H1 (cell line): Measurements from ENCODE around the gene ATXN7.

Experiments used
- BRCA1 ChIP-seq: IDR thresholded peaks from 2 replicates; pipeline ENCODE4 v1.6.1; 2012; ENCODE audit warnings: low read depth, low read length, improper control_type of control experiment
- CBX5 ChIP-seq: fragments of 300-800, 300-1000 bp; sonication (generic); IDR thresholded peaks from 2 replicates; pipeline ENCODE4 v1.7.1; 2016; ENCODE audit warnings: antibody characterized with exemption, low read length, low read depth
- CEBPB ChIP-seq: IDR thresholded peaks from 2 replicates; pipeline ENCODE4 v1.6.1; 2012; ENCODE audit warnings: low read depth, low read length
- CTCF ChIP-seq, 3 experiments: IDR thresholded peaks; 1 replicate in 2 of 3; 2 replicates in 1 of 3; pipeline versions ENCODE4 v1.5.1 to v1.6.1; 2011; ENCODE audit warnings: low read length in 3 of 3, mild to moderate bottlenecking in 3 of 3, inconsistent platforms in 2 of 3, low read depth in 1 of 3, moderate library complexity in 1 of 3; ENCODE audit not compliant: insufficient read depth in 1 of 3; ENCODE audit errors: control extremely low read depth in 1 of 3
- EP300 ChIP-seq, 2 experiments: IDR thresholded peaks; 1 replicate in 1 of 2; 2 replicates in 1 of 2; pipeline ENCODE4 v1.6.1; 2011 to 2012; ENCODE audit warnings: low read depth in 2 of 2, low read length in 2 of 2, mild to moderate bottlenecking in 2 of 2, borderline replicate concordance in 1 of 2, inconsistent platforms in 1 of 2, moderate library complexity in 1 of 2
- EZH2 ChIP-seq: fragments of 200-600 bp; sonication (generic); IDR thresholded peaks from 2 replicates; pipeline ENCODE4 v1.7.1; 2012; ENCODE audit warnings: low read depth, mild to moderate bottlenecking, moderate library complexity, low read length, inconsistent platforms; ENCODE audit not compliant: severe bottlenecking
- POLR2A ChIP-seq, 2 experiments: IDR thresholded peaks; 1 replicate in 1 of 2; 2 replicates in 1 of 2; pipeline ENCODE4 v1.6.1; 2011; ENCODE audit warnings: low read depth in 2 of 2, low read length in 2 of 2, mild to moderate bottlenecking in 2 of 2; ENCODE audit errors: control extremely low read depth in 1 of 2
- RAD21 ChIP-seq, 2 experiments: IDR thresholded peaks in 1 of 2; conservative IDR thresholded peaks in 1 of 2; 2 replicates each; pipeline ENCODE4 v1.6.1; 2011; ENCODE audit warnings: low read depth in 2 of 2, low read length in 2 of 2, improper control_type of control experiment in 1 of 2, inconsistent platforms in 1 of 2, mild to moderate bottlenecking in 1 of 2, moderate library complexity in 1 of 2
- SIN3A ChIP-seq, 2 experiments: IDR thresholded peaks in 1 of 2; conservative IDR thresholded peaks in 1 of 2; 2 replicates each; pipeline ENCODE4 v1.6.1; 2011 to 2012; ENCODE audit warnings: low read length in 2 of 2, improper control_type of control experiment in 1 of 2, low read depth in 1 of 2, mild to moderate bottlenecking in 1 of 2
- SP2 ChIP-seq: IDR thresholded peaks from 2 replicates; pipeline ENCODE4 v1.6.1; 2012; ENCODE audit warnings: mild to moderate bottlenecking, low read length, inconsistent platforms
- TCF12 ChIP-seq: IDR thresholded peaks from 2 replicates; pipeline ENCODE4 v1.6.1; 2011; ENCODE audit warnings: low read depth, mild to moderate bottlenecking, low read length
- YY1 ChIP-seq: IDR thresholded peaks from 2 replicates; pipeline ENCODE4 v1.6.1; 2011; ENCODE audit warnings: low read depth, mild to moderate bottlenecking, low read length
- ZNF274 ChIP-seq: IDR thresholded peaks from 2 replicates; pipeline ENCODE4 v1.7.0; 2012; ENCODE audit warnings: low read length, borderline replicate concordance; ENCODE audit errors: extremely low read depth
- TF ChIP-seq, protein P1 (sequence below): IDR thresholded peaks from 2 replicates; pipeline ENCODE4 v1.6.1; 2012; ENCODE audit warnings: inconsistent platforms

- TF ChIP-seq EZH2 (no peak), ZNF274 (no peak), POLR2A (IDR thresholded peaks at IDR 0.05; ENCODE audit: control extremely low read depth in 1 of 2, low read depth in 2 of 2, low read length in 2 of 2) (no peak), EP300 (IDR thresholded peaks at IDR 0.05; ENCODE audit: borderline replicate concordance in 1 of 2, low read depth in 2 of 2, low read length in 2 of 2) (no peak), CBX5 (no peak), RAD21 (IDR thresholded peaks at IDR 0.05 in 1 of 2, conservative IDR thresholded peaks at IDR 0.05 in 1 of 2; ENCODE audit: low read depth in 2 of 2, low read length in 2 of 2) (no peak), CTCF (IDR thresholded peaks at IDR 0.05; ENCODE audit: control extremely low read depth in 1 of 3, insufficient read depth in 1 of 3, low read depth in 1 of 3, low read length in 3 of 3) (no peak), YY1 (peak; percentile 12; the same call in 1 of the 2 replicates), SIN3A (conservative IDR thresholded peaks at IDR 0.05 in 1 of 2, IDR thresholded peaks at IDR 0.05 in 1 of 2; ENCODE audit: low read depth in 1 of 2, low read length in 2 of 2) (no peak; a peak in 1 of 4 replicates), TCF12 (no peak), CEBPB (no peak), BRCA1 (no peak), SP2 (no peak)
- TF ChIP-seq, protein P1, sequence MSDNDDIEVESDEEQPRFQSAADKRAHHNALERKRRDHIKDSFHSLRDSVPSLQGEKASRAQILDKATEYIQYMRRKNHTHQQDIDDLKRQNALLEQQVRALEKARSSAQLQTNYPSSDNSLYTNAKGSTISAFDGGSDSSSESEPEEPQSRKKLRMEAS: no peak
Measured at GRCh38 chr3:63912768-63913588, 49.3 kb downstream of the ATXN7 start.
